Measurements from ENCODE around the gene CDK6. TPM values are rescaled to one million over a fixed set of nuclear protein-coding genes. Genes with fewer than 3 reads are reported as not detected.

CDK6 gene
- polyA plus RNA-seq, 1 donor: 48.9 TPM

DNA sequence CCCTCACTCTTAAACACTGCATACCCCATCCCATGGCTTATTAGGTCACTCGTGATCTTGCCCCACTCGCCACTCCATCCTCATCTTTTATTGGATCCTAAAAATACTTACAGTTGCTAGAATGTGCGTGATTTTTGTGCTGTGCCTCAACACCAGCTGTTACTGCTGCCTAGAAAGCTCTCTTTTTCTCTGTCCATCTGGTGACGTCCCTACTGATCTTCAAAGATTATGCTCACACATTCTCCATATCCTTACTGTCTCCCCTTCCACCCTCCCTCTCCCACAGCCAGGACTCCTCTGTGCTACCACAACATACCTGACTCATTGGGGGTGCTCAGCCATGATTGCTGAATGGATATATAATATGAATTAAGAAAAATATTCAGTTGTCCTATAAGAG lies 42.0 kb downstream of the CDK6 start:
- DNase-seq: no peak

DNA sequence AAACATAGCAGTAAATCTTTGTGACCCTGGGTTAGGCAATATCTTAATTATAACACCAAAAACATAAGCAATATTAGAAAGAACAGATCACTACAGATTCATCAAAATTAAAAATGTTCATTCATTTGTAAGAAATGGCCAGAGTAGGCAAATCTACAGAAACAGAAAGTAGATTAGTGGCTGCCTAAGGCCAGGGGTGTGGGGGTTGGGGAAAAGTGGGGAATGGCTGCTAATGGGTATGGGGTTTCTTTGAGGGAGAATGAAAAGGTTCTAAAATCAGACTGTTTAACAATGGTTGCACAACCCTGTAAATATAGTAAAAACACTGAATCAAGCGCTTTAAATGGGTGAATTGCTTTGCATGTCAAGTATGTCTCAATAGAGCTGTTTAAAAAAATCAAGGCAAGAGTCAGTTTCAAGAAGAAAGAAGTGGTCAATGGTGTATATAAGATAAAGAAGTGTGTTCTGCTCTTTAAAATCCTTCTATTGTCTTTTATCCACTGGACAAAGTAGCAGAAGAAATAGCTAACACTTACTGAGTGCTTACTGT lies 42.6 kb downstream of the CDK6 start:
- no peak for DNase-seq

DNA sequence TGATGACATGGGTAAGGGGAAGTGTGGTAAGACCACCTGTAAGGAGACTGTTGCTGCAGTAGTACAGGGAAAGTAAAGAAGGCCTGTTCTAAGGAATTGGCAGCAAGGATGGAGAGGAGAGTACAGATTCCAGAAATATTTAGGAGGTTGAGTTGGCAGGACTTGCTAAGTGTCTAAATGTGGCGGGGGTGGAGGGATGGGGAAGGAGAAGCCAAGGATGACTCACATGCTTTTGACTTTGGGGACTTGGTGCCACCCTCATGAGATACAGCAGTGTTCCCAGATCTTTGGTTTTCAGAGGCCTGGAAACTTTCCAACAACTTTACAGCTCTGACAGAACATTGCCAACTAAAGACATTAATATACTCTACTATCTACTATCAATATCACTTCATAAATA lies 45.4 kb downstream of the CDK6 start:
- DNase-seq: no peak

DNA sequence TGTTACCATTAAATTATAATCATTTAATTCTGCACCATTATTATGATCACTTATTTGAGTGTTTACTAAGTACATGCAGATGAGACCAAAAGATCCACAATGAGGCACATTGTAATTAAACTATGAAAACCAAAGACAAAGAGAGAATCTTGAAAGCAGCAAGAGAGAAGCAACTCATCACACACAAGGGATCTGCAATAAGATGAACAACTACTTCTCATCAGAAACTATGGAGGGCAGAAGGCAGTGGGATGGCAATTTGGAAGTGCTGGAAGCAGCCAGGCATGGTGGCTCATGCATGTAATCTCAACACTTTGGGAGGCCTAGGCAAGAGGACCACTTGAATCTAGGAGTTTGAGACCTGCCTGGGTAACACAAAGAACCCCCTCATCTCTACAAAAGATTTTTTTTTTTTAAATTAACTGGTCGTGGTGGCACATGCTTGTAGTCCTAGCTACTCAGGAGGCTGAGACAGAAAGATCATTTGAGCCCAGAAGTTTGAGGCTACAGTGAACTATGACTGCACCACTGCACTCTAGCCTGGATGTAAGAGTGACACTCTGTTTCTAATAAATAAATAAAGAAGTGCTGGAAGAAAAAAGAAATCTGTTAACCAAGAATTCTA lies 47.7 kb downstream of the CDK6 start:
- DNase-seq: no peak

DNA sequence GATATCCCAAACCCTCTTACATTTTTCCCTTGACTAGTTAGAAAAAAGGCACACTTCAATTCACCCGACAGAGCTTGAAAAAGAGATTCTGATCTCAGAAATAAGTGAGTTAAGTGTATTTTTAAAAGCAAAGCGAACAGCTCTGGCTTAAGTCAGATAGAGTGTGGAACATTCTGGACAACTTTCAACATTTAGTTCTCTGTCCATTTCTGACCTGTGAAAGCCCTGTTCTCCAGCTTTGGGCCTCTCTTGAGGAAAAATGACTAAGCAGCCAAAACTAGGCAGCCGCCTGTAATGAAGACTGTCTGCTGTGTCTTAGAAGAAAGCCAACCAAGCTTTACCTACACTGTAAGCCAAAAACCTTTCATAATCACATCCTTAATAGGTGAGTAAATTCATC lies 50.5 kb downstream of the CDK6 start:
- no peak for DNase-seq

DNA sequence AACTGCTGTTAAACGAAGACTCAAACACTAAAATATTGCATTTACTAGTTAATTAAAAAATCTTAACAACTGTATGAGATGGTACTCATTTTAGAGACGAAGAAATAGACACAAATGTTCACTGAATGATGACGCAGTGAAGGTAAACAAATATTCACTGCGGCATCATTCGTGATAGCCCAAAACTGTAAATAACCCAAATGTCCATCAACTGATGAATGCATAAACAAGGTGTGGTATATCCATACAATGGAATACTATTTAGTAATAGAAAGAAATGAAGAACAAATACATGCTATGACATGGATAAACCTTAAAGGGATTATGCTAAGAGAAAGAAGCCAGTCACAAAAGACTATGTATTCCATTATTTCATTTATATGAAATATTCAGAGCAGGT lies 51.4 kb downstream of the CDK6 start:
- no peak for DNase-seq

DNA sequence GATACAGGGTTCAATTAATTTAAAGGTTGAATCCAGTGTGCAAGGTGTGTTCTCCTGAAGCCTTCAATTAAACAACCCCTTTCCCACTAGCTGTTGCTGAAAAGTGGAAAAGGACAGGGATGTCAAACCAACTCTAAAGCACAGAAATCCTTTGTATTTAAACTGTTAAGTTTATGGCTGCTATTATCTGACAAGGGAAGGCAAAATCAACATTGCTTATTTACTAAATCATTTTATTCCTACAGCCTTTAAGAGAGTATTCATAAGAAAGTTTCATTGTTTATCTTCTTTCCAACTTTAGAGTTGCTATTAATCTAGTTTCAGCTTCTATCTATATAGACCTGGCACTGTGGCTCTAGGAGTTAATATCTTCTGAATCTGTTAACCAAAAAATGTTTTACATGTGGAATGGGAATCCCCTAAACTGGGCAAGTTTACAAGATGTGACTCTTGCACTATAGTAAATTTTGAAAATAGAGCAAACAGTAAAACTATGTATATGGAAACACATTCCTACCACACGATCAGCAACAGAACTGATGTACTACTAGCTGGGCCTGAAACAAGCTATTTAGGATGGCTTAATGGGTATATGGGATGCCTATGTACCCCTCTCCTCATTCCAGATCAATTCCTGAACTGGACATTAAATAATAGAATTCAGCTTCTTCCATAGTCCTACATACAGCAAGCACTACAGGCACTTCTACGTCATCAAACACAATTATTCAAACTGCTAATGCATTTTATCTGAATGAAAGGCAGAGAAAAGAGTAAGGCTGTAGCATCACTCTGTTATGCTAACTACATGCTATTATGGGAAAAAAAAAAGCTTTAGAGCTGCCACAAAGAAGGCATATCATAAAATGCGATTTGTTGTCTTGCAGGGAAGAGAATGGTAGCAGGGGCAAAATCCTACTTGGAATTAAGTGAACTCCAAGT lies 52.8 kb downstream of the CDK6 start:
- no peak for DNase-seq

DNA sequence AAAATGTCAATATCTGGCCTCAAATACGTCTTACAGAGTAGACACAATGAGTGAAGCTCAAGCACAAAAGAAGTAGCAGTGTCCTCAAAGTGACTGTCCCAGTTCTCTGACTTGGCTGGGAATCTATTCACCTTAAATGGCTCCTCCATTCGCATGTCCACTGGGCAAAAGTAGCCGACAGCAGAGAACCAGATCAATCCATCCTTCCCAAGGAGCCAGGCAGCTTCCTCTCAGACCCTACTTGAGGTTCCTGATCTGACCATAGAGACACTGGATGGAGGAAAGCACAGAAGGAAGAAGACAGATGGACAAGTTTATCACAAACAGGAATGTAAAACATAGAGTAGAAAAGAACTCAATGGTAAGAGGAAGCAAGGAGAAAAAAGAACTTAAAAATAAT lies 53.5 kb downstream of the CDK6 start:
- no peak for DNase-seq

DNA sequence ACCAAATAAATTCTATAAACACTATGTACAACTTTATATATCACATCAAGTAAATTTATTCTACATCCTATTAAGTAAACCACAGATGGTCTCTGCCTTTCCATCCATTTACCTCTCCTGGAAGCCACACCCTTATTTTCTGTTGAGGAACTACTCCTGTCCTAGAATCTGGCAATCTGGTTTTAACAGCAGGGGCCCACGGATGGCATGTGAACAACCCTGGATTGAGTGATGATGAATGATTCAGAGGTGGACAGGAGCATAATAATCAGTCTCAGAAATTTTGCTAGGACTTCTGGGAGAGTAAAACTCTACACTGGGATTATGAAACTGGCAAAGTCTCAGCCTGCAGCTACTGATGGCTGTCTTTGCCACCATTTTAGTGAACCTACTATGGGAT lies 54.1 kb downstream of the CDK6 start:
- DNase-seq: no peak

DNA sequence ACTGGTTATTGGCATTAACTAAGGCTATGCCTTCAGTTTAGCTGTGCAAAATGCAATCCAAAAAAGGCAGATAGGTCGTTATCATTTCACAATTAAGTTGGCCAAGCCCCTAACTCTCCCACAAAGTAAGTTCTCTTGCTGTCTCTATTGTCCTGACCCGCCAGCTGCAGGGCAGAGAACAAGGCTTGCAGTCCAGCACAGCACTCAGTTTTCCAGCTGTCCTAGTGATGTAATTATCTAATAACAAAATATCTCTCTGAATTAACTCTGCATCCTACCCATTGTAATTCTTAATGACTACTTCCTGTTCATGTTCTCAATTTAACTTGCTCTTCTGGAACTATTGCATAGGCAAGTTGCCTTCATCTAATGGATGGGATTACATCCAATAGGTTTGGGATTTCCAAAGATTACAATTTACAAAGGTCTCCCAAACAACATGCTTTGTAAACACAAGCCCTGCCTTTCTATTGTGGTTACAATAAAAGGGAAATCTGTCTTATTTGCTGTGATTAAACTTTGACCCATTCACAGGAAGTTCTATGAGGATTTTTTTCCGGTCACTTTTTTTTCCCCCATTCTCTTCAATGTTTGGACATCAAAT lies 55.2 kb downstream of the CDK6 start:
- DNase-seq: peak; percentile 28

DNA sequence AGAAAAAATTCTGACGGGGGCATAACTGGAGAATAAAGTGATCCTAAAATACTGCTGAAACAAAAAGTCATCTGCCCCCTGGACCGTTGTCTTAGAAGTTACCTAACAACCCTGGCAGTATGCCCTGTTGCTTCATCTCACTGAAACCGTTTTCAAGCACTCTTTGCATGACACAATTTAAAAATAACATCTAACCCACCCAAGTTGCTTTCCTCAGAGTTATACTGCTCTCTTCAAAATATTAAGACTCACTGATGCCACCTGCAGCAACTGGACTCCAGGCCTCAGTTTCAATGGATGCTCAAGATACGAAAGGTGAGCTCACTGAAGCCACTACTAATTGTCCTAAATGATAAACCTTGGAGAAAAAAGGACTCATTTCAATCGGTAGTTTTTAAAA lies 57.4 kb downstream of the CDK6 start:
- no peak for DNase-seq

DNA sequence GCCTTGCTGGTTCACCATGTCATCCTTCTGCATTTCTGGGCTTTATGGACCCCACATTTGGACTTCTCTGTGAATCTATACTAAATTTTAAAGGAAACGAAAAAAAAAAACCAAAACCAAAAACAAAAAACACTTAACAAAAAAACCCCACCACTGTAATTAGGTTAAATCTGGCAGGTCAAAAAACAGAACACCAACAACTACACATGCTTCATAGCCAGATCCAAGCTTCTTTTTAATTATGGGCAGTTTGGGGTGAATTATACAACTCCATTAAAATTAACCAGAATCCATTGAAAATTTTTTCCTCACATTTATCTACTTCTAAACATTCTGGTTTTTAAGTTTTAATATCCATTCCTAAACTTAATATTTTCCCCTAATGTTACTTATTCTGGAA lies 58.4 kb downstream of the CDK6 start:
- DNase-seq: no peak

DNA sequence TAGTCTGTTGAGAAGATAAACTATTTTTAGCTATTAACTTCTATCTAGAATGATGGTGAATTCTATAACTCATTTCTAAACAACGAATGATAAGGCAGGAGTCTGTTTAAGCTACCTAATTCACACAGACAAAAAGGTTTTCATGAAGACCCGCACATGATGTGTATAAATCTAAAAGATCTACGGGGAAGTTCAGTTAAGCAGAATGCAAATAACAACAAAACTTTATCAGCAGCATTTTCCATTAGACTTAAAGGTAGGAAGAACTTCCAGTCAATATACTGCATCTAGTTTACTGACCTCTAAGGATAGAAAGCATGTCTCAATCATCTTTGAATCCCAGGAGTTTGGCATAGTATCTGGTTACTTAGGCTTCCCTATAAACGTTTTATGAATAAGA lies 62.6 kb downstream of the CDK6 start:
- no peak for DNase-seq

DNA sequence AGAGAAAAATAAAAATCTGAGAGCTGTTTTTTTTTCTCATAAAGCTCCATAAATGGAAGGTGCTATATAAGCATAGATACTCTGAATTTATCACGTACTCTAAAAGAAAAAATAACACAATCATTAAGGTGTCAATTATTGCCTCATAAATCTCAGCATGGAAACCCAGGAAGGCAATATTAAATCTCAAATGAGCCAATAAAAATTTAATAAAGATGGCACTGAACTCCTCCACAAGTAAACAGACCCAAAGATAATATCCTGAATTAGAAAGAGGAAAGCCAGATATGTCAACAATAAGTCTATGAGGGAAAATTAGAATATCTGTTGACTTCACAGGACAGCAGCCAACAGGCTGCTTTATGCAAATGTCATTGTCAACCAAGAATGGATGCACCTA lies 66.5 kb downstream of the CDK6 start:
- no peak for DNase-seq

DNA sequence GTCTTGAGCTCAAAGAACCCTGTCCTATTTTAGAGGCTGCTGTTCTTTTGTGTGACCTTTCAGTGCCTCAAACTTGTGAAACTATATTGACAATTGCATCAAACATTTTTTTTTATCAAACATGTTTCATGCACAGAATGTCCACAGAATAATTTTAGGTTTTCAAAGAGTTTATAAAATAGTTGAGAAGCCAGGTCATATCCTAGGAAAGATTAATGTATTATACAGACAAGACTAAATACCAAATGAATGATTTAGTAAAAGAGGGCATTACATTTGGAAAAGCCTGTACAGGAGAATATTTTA lies 67.0 kb downstream of the CDK6 start:
- no peak for DNase-seq

DNA sequence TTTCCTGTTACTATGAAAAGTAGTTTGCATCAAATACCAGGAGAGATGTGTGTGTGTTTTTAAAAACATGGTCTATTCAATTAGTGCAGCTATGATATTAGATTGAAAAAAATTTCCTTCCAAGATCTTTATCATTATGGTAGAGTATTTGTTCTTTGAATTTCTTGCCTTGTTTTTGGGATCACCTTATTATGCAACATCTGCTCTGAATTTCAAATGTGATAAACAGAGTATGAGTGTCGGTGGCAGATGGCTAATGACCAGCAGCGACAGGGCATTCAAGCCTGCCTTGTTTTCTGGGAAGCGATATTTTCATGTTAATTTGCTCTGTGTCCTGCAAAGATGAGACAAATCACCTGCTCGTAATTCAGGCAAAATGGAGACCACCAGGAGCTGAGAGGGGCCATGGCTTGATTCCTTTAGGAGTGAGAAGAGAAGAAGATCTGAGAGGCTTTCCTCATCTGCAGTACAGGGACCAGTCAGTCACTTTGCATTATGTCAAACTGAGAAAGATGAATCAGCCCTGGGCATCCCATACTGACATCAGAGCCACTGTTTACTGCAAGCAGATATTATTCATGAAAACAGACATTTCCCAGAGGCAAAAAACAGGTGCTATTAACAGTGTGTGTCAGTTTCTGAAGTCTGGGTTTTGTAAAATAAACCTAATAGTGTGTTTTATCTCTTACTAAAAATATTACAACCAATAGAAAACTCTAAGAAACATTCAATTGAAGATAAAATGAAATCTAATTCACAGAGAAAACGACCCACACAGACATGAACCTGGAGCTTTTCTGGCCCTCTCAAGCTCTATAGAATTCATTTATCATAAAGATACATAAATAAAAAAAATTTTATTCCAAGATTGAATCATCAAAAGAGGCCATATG lies 67.6 kb downstream of the CDK6 start:
- no peak for DNase-seq

DNA sequence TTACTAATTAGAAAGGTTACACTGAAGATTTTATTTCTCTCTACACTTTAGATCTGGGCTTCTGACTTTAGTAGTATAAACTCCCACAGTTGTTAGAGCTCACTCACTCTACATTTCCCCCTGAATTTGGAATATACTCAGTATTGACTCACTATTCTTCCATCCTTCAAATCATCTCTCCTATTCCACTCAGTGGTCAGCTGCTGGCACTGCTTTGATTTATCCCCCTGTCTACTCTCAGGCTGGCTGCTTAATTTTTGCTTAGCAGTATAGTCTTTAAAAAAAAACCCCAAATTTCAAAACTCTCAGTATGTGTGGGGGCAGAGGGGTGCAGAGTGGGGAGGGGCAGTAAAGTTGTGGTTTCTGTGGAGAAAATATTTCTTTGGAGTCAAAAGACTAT lies 68.9 kb downstream of the CDK6 start:
- DNase-seq: no peak

DNA sequence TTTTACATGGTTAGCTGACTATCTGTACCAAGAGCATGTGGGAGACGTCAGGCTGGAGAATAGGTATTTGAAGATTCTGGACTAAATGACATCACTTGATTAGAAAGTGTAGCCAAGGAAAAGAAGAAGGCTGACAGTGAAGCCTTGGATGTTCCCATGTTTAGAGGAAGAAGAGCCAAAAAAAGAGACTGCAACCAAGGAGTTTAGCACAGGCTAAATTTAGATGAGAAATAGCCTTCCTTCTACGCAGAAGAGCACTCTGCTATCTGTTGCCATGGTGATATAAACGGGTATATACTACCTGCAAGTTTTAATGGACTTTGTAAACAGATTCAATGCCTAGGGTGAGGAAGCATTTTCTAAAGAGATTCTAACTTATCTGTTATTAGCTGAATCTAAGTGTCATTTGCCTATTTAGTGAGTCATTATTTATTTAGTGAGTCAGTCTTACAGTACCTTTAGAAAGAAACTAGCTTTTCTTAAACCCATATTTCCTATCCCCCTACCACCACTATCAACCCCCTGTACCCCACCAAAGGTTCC lies 69.8 kb downstream of the CDK6 start:
- no peak for DNase-seq

DNA sequence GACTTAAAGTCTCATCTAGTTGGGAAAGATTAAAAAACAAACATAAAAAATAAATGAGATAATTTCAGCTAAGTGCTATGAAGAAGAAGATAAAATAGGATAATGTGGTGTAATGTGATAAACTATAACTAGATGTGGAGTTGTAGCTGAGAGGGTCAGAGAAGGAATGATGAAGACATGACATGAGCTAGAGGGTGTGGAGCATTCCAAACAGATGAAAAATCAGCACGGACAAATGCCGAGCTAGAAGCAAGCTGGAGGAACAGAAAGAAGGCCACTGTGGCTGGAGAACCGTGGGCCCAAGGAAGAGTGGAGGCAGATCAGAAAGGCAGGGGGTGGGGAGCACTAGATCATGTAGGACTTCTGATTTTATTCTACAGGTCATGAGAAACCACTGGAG lies 70.6 kb downstream of the CDK6 start:
- no peak for DNase-seq

DNA sequence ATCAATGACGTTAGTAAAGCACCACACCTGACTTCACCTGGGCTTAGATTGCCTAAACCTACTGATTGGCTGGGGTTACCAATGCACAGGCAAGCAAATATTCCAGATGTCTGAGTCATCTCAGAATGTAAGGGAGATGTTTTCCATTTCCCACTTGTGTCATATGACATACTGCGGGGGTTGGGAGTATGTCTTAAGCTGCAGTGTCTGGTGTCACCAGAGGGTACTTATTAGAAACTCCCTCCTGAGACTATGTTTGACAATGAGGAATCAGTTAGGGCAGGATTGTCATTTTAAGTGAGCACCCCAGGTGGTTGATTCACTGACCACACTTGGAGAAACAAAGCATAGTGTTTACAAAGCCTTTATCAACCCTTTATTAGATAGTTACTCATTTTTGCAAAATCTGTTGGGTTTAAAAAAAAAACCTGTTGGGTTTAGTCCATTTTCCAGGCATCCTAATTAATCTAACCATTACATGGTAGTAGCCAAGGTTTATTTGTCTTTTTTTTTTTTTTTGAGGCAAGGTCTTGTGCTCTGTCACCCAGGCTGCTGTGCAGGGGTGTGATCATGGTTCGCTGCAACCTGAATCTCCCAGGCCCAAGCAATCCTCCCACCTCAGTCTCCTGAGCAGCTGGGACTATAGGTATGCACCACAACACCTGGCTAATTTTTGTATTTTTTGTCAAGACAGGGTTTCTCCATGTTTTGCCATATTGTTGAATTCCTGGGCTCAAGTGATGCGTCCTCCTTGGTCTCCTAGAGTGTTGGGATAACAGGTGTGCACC lies 72.5 kb downstream of the CDK6 start:
- DNase-seq: no peak

DNA sequence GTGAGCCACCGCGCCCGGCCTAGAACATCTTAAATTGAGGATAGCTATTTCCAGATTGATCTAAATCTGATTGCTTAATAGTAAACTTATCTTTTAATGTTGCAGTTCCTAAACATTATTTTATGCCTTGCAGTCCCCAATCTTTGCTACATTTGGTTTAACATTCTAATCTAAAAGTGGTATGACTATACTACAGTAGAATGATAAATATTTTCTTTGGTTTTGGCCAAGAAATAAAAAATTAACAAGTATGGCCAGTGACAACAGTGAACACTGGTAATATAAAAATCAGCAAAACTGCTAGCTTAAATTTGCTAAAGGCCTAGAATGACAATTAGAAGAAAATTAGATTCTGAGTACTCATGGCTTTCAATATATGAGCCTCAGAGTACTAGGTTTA lies 73.5 kb downstream of the CDK6 start:
- no peak for DNase-seq

All from left kidney (tissue), 2 donors.